ENCODE results near the gene SSBP4. TPM values are rescaled to one million over a fixed set of nuclear protein-coding genes. Genes with fewer than 3 reads are reported as not detected.

The SSBP4 gene
- total and polyA plus RNA-seq, 3 experiments from 2014 or later = 108 to 131 (median 111) TPM

DNA sequence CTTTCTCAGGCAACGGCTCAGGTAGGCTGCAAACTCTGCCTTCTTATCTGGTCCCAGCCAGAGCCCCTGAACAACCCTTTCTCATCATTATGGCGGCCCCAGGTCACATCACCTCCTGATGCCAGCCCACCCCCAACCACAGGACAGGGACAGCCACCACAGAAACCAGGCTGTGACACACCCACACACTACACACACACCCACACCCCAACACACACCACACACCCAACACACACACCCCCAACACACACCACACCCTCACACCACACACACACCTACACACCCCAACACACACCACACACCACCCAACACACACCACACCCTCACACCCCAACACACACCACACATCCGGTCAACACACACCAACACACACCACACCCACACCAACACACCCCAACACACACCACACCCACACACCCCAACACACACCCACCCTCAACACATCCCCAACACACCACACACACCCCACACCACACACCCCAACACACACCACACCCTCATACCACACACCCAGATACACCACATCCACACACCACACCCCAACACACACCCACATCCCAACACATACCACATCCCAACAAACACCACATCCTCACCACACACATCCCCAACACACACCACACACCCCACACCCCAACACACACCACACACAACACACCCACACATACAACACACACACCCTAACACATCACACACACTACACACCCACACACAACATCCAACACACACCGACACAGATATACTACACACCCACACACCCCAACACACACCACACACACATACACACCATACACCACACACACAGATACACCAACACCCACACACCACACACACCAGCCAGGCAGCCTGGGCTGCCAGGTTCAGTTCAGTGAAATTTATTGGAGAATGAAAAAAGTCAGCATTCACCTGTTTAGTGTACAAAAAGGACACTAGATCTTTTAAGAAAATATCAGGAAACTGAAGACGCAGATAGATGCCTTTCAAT is 22.9 kb downstream of the SSBP4 start:
- H3K9me3 ChIP-seq (ENCODE audit: low read length) = no peaks in the 10 kb centered on the region
- DNase-seq = peak in 4 of 5 donors; percentile 47 to 76 (median 66)
- no peak overlapping the region for H3K4me3 ChIP-seq (ENCODE audit: low read length)
- CTCF ChIA-PET = interaction anchor here (1.3 to 2.5 kb wide), 3 partner anchors 8 to 10 kb away, joined by 4 to 11 read pairs (median 5); no protein-coding TSS in a partner anchor
- H3K9me3 Mint-ChIP-seq = peaks cover 0 to 4% (median 2%) of the 10 kb centered on the region in 5 donors
- H3K27ac ChIP-seq (ENCODE audit: low read depth, low read length) = peak overlapping the region; percentile 28
- no peaks in the 10 kb centered on the region for H3K27me3 ChIP-seq (ENCODE audit: insufficient read depth, low read length, poor library complexity, severe bottlenecking)
- H3K4me1 Mint-ChIP-seq = peaks cover 19 to 40% (median 22%) of the 10 kb centered on the region in 3 donors
- H3K27me3 Mint-ChIP-seq = peaks cover 0 to 9% of the 10 kb centered on the region in 2 donors
- peaks cover 15% of the 10 kb centered on the region for H3K36me3 ChIP-seq (ENCODE audit: insufficient read depth, low read length)
- H3K27ac Mint-ChIP-seq = peak overlapping the region; percentile 72 to 94 (median 88)
- H3K4me1 ChIP-seq (ENCODE audit: insufficient read depth, low read length) = peaks cover 19% of the 10 kb centered on the region
- POLR2A ChIA-PET = no interaction called here
- peak overlapping the region in 6 of 7 donors; percentile 36 to 81 (median 60) for H3K4me3 Mint-ChIP-seq
- H3K36me3 Mint-ChIP-seq = peaks cover 2 to 41% (median 4%) of the 10 kb centered on the region in 3 donors

DNA sequence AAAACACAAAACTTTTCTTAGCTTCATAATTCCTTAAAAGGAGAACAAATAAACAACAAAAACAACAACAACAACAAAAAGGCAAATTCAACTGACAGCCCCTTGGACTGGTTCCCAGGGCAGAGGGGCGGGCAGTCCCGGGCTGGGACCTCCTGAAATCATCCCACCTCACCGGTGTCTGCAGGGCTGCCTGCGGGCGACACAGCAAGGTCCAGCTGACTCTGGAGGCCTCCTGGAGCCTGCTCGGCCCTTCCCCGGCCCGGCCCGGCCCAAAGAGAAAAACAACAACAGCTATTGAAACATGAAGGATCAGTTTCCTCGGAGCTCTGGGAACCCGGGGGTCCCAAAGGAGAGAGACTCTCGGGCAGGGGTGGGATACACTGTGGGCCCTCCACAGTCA is 23.7 kb downstream of the SSBP4 start:
- peaks cover 19% of the 10 kb centered on the region for H3K4me1 ChIP-seq (ENCODE audit: insufficient read depth, low read length)
- CTCF ChIA-PET = interaction anchor here (0.5 to 1.4 kb wide), 3 partner anchors 8 to 151 kb away, joined by 3 to 5 read pairs (median 4); no protein-coding TSS in a partner anchor
- POLR2A ChIA-PET = no interaction called here
- H3K9me3 ChIP-seq (ENCODE audit: low read length) = no peaks in the 10 kb centered on the region
- Mint-ChIP-seq H3K4me1 (peaks cover 18 to 38% (median 22%) of the 10 kb centered on the region in 3 donors), H3K27me3 (peaks cover 0 to 9% of the 10 kb centered on the region in 2 donors), H3K9me3 (peaks cover 0 to 4% (median 2%) of the 10 kb centered on the region in 5 donors), H3K4me3 (peak overlapping the region in 1 of 7 donors; percentile 3), H3K27ac (peak overlapping the region in 5 of 8 donors; percentile 39 to 88 (median 83)), H3K36me3 (peaks cover 2 to 48% (median 4%) of the 10 kb centered on the region in 3 donors)
- no peak for DNase-seq
- H3K27me3 ChIP-seq (ENCODE audit: insufficient read depth, low read length, poor library complexity, severe bottlenecking) = no peaks in the 10 kb centered on the region
- H3K4me3 ChIP-seq (ENCODE audit: low read length) = no peak overlapping the region
- H3K36me3 ChIP-seq (ENCODE audit: insufficient read depth, low read length) = peaks cover 21% of the 10 kb centered on the region
- H3K27ac ChIP-seq (ENCODE audit: low read depth, low read length) = no peak overlapping the region

DNA sequence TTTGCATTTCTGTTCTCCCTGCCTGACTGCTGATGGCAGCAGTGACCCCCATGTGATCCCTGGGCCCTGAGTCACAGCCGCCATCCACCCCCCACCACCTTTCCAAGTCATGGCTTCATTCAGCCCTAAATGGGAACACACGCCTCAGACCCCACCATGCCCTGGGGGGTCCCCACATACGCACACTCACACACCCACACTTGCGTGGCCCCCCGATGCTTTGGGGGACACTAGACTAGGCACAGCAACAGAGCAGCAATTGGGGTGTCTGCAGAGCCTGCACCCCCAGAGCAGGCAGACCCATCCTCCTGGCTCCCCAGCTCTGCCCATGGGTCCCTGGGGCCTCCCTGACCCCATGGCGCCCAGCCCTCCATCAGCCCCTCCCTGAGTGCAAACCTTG is 24.2 kb downstream of the SSBP4 start:
- peaks cover 0 to 4% (median 2%) of the 10 kb centered on the region in 5 donors for H3K9me3 Mint-ChIP-seq
- H3K4me3 ChIP-seq (ENCODE audit: low read length) = no peak overlapping the region
- peaks cover 25% of the 10 kb centered on the region for H3K36me3 ChIP-seq (ENCODE audit: insufficient read depth, low read length)
- H3K9me3 ChIP-seq (ENCODE audit: low read length) = no peaks in the 10 kb centered on the region
- peak overlapping the region in 2 of 8 donors; percentile 61 to 84 for H3K27ac Mint-ChIP-seq
- POLR2A ChIA-PET = no interaction called here
- H3K4me1 Mint-ChIP-seq = peaks cover 20 to 38% (median 22%) of the 10 kb centered on the region in 3 donors
- peaks cover 0 to 9% of the 10 kb centered on the region in 2 donors for H3K27me3 Mint-ChIP-seq
- H3K4me1 ChIP-seq (ENCODE audit: insufficient read depth, low read length) = peaks cover 19% of the 10 kb centered on the region
- H3K36me3 Mint-ChIP-seq = peaks cover 4 to 53% (median 5%) of the 10 kb centered on the region in 3 donors
- H3K27ac ChIP-seq (ENCODE audit: low read depth, low read length) = no peak overlapping the region
- H3K27me3 ChIP-seq (ENCODE audit: insufficient read depth, low read length, poor library complexity, severe bottlenecking) = no peaks in the 10 kb centered on the region
- no peak for DNase-seq
- peak overlapping the region in 1 of 7 donors; percentile 44 for H3K4me3 Mint-ChIP-seq
- CTCF ChIA-PET = interaction anchor here (0.5 to 1.4 kb wide), 4 partner anchors 7 to 151 kb away, joined by 3 to 5 read pairs (median 4); no protein-coding TSS in a partner anchor

DNA sequence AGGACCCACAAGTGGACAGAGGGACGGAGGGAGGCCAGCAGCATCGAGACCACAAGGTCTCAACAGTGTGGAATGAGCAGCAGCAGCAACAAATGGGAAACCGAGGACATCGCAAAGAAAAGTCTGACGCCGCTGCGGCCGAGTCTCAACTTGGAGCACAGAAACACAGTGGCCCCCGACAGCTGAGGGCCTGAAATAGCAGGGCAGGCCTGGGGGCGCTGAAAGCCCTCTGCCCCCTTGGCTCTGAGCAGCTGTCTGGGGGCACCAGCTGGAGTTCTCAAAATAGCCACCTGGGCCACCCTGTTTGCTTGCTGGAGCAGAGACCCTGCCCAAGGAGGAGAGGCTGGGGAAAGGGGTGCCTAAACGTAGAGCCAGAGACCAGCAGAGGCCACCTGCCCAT is 24.6 kb downstream of the SSBP4 start:
- Mint-ChIP-seq H3K27ac (peak overlapping the region in 1 of 8 donors; percentile 84), H3K4me1 (peaks cover 20 to 38% (median 22%) of the 10 kb centered on the region in 3 donors), H3K9me3 (peaks cover 0 to 4% (median 2%) of the 10 kb centered on the region in 5 donors), H3K36me3 (peaks cover 4 to 57% (median 7%) of the 10 kb centered on the region in 3 donors), H3K27me3 (peaks cover 0 to 9% of the 10 kb centered on the region in 2 donors), H3K4me3 (no peak overlapping the region)
- Histone ChIP-seq H3K4me1 (ENCODE audit: insufficient read depth, low read length) (peaks cover 19% of the 10 kb centered on the region), H3K27ac (ENCODE audit: low read depth, low read length) (no peak overlapping the region), H3K4me3 (ENCODE audit: low read length) (no peak overlapping the region), H3K36me3 (ENCODE audit: insufficient read depth, low read length) (peaks cover 29% of the 10 kb centered on the region), H3K9me3 (ENCODE audit: low read length) (no peaks in the 10 kb centered on the region), H3K27me3 (ENCODE audit: insufficient read depth, low read length, poor library complexity, severe bottlenecking) (no peaks in the 10 kb centered on the region)
- POLR2A ChIA-PET = no interaction called here
- CTCF ChIA-PET = interaction anchor here (0.5 to 1.4 kb wide), 3 partner anchors 7 to 150 kb away, joined by 3 to 5 read pairs (median 3); no protein-coding TSS in a partner anchor
- DNase-seq = no peak

DNA sequence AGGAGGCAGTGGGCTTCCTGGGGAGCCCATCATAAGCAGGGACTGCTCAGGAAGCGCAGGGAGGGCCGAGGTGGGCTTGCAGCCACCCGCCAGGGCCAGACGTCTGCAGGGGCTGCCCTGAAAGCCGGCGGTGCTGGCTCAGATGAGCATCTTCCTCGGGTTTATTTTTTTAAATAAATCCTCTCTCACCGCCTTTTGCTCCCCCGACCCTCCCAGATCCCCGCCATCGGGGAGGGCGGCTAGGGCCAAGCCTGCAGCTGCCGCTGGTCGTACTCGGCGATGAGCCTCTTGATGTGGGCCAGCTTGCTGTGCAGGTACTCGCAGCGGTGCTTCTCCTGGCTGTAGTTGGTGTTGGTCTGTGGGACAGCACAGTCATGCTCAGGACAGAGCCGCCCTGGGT is 25.3 kb downstream of the SSBP4 start:
- H3K27ac ChIP-seq (ENCODE audit: low read depth, low read length) = no peak overlapping the region
- Mint-ChIP-seq H3K36me3 (peaks cover 4 to 64% (median 7%) of the 10 kb centered on the region in 3 donors), H3K4me3 (no peak overlapping the region), H3K9me3 (peaks cover 0 to 4% (median 2%) of the 10 kb centered on the region in 5 donors), H3K4me1 (peaks cover 20 to 33% (median 22%) of the 10 kb centered on the region in 3 donors), H3K27ac (no peak overlapping the region), H3K27me3 (peaks cover 0 to 9% of the 10 kb centered on the region in 2 donors)
- H3K9me3 ChIP-seq (ENCODE audit: low read length) = no peaks in the 10 kb centered on the region
- DNase-seq = no peak
- ChIA-PET POLR2A (no interaction called here), CTCF (interaction anchor here (1.4 kb wide), 1 partner anchor 76 kb away, joined by 3 read pairs; no protein-coding TSS in a partner anchor)
- H3K27me3 ChIP-seq (ENCODE audit: insufficient read depth, low read length, poor library complexity, severe bottlenecking) = no peaks in the 10 kb centered on the region
- peaks cover 15% of the 10 kb centered on the region for H3K4me1 ChIP-seq (ENCODE audit: insufficient read depth, low read length)
- H3K4me3 ChIP-seq (ENCODE audit: low read length) = no peak overlapping the region
- H3K36me3 ChIP-seq (ENCODE audit: insufficient read depth, low read length) = peaks cover 32% of the 10 kb centered on the region

DNA sequence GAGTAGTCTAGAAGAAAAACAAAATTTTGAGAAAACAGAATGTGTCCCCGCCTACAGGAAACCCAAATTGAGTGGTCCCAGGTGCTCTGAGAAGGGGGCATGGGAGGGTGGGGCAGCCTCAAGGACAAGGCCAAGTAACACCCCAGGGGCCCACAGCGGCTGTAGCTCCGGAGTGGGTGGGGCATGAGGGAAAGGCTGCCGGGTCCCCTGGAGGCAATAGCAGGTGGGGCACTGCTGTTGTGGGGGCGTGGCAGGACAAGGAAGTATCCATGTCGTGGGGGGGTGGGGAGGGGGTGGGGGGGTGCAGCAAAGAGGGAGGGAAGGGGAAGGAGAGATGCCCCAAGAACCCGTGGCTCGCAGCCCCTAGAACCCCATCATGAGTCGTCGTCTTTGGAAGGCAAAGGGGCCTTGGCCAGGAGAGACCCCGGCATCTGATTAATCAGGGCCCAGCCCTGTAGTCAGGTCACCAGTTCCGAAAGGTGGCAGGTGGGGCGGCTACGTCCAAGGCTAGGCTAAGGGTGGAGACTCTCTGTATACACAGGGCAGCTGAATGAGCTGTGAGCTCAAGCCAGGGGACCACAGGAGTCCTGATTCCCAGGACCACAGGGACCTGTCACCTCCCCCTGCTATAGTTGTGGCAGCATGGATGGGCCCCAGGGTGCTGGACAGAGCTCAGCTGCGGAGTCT is 26.2 kb downstream of the SSBP4 start:
- peaks cover 4 to 70% (median 7%) of the 10 kb centered on the region in 3 donors for H3K36me3 Mint-ChIP-seq
- peaks cover 16 to 27% (median 20%) of the 10 kb centered on the region in 3 donors for H3K4me1 Mint-ChIP-seq
- Histone ChIP-seq H3K4me3 (ENCODE audit: low read length) (no peak overlapping the region), H3K27ac (ENCODE audit: low read depth, low read length) (no peak overlapping the region), H3K27me3 (ENCODE audit: insufficient read depth, low read length, poor library complexity, severe bottlenecking) (no peaks in the 10 kb centered on the region), H3K4me1 (ENCODE audit: insufficient read depth, low read length) (peaks cover 15% of the 10 kb centered on the region), H3K36me3 (ENCODE audit: insufficient read depth, low read length) (peaks cover 32% of the 10 kb centered on the region), H3K9me3 (ENCODE audit: low read length) (no peaks in the 10 kb centered on the region)
- no peak overlapping the region for H3K4me3 Mint-ChIP-seq
- CTCF ChIA-PET = interaction anchor here (1.3 to 1.4 kb wide), 3 partner anchors 34 to 401 kb away, joined by 3 to 4 read pairs (median 3); no protein-coding TSS in a partner anchor
- peaks cover 0 to 5% of the 10 kb centered on the region in 2 donors for H3K27me3 Mint-ChIP-seq
- H3K27ac Mint-ChIP-seq = no peak overlapping the region
- POLR2A ChIA-PET = no interaction called here
- H3K9me3 Mint-ChIP-seq = peaks cover 0 to 4% (median 2%) of the 10 kb centered on the region in 5 donors
- DNase-seq = no peak

DNA sequence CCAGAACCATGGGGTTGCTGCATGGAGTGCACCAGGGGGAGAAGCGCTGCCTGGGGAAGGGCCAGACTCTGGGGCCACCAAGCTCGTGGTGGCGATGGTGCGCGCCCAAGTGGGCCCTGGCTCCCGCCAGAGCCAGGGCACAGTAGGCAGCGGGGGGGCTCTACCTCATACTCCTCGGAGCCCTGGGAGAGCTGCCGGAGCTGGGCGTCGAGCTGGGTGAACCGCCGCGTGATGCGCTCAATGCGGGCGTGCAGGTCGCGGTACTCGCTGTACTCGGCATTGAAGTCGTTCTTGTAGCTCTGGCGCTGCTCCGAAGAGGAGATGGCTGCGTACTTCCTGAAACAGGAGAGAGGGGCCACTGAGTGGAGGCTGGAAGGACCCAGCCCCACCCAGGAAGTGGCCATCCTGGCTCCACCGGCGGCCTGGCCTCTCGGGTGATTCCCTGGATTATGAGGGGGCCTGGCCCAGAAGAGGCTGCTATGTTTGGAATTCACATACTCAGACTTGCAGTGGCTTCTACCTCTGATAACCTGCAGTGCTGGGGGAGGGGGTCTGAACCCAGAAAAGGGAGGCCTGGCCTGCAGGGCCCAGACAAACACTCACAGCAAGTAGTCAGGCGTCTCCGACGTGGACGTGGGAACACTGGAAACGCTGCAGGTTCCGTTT is 27.1 kb downstream of the SSBP4 start:
- ChIA-PET CTCF (interaction anchor here (1.3 to 1.4 kb wide), 2 partner anchors 35 to 401 kb away, joined by 3 to 4 read pairs; no protein-coding TSS in a partner anchor), POLR2A (interaction anchor here (1.0 kb wide), 1 partner anchor 13 kb away, joined by 4 read pairs; no protein-coding TSS in a partner anchor)
- peaks cover 14% of the 10 kb centered on the region for H3K4me1 ChIP-seq (ENCODE audit: insufficient read depth, low read length)
- no peaks in the 10 kb centered on the region for H3K9me3 ChIP-seq (ENCODE audit: low read length)
- no peak for DNase-seq
- H3K36me3 ChIP-seq (ENCODE audit: insufficient read depth, low read length) = peaks cover 32% of the 10 kb centered on the region
- H3K4me3 ChIP-seq (ENCODE audit: low read length) = no peak overlapping the region
- H3K4me3 Mint-ChIP-seq = no peak overlapping the region
- H3K9me3 Mint-ChIP-seq = peaks cover 0 to 4% (median 2%) of the 10 kb centered on the region in 5 donors
- peaks cover 15 to 25% (median 17%) of the 10 kb centered on the region in 3 donors for H3K4me1 Mint-ChIP-seq
- no peak overlapping the region for H3K27ac ChIP-seq (ENCODE audit: low read depth, low read length)
- H3K27me3 ChIP-seq (ENCODE audit: insufficient read depth, low read length, poor library complexity, severe bottlenecking) = no peaks in the 10 kb centered on the region
- H3K36me3 Mint-ChIP-seq = peaks cover 4 to 77% (median 7%) of the 10 kb centered on the region in 3 donors
- H3K27ac Mint-ChIP-seq = no peak overlapping the region
- H3K27me3 Mint-ChIP-seq = peaks cover 0 to 4% of the 10 kb centered on the region in 2 donors

All from CD8-positive, alpha-beta memory T cell (primary cell).